K562 treated with DMSO at 1 percent for 12 hours (cell line): ENCODE results near the gene CDK2. TPM values are rescaled to one million over a fixed set of nuclear protein-coding genes. Genes with fewer than 3 reads are reported as not detected.

Experiments used
- total RNA-seq: library from RNA; unstranded; fragments of 300-600 nt; gene quantifications from 2 replicates; pipeline ENCODE4 v1.2.3, GENCODE V29; 2022; ENCODE audit not compliant: insufficient read depth

Gene CDK2
- total RNA-seq, result 60.8 and 102 TPM in 2 replicates

DNA sequence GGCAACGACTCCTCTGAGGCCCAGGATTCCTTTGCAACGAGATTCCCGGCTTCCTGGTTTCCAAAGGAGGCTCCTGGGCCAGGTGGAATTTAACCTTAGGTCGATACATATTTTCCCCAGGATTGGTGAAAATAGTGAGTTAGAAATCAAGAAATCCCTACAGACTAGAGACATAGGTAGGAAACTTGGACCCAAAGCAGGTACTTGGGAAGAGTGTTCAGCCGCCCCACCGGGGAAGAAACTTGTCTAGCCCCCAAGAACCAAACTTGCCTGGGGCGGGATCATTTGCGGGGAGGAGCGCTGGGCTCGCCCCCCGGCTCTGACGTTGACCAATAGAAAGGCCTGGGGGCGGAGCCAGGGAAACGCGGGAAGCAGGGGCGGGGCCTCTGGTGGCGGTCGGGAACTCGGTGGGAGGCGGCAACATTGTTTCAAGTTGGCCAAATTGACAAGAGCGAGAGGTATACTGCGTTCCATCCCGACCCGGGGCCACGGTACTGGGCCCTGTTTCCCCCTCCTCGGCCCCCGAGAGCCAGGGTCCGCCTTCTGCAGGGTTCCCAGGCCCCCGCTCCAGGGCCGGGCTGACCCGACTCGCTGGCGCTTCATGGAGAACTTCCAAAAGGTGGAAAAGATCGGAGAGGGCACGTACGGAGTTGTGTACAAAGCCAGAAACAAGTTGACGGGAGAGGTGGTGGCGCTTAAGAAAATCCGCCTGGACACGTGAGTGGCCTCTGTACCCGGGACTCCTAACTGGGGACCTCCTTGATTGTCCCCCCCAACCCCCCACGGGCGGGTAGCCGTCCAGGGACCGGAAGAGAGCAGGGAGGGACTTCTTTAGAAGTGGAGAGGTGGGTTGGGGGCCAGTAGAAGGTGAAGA is at the start of gene CDK2:
Gene CDK2, plus strand, starts transcription at position 423 of the 874 bp plus-strand sequence. Its CDS starts 179 bp downstream, at position 602.

DNA sequence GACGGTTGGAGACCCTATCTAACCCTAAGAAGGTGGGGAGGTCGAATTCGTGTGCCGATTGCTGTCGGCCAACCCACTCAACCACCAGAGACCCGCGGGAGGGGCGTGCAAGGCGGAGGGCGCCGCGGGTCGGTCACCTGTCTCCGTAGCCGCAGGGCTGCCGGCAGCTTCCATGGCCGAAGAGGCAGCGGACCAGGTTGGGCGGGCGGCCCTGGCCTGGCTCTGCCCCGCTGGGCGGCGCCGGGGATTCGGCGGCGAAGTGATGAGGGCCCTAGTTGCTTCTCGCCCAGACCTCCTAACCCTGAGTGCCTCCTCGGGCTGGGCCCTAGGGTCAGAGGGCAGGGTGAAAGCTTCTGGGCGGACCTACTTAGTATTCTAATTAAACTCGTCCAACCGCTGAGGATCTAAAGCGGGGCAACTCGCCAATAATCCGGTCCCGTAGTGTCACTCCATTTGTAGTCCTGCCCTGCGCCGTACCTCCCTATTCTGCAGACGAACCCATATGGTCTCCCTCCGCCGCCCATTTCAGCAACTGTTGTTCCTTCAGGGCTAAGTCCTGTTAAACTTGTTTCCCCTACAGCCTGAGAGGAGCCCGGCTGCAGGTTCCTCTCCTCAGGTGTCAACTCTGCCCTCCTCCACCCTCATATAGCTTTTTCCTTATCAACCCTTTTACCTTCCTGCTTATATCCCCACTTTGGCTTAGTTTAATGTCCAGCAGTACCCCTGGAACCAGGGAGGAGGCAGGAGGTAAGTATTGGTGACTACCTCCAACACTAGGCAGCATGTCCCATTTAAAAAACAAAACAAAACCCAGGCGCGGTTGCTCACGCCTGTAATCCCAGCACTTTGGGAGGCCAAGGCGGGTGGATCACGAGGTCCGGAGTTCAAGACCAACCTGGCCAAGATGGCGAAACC is 38.8 kb upstream of the CDK2 start, which contains the start of gene PYM1:
Gene PYM1, minus strand, starts transcription at position 307 of the 915 bp plus-strand sequence. Its CDS starts 133 bp downstream, at position 174.

DNA sequence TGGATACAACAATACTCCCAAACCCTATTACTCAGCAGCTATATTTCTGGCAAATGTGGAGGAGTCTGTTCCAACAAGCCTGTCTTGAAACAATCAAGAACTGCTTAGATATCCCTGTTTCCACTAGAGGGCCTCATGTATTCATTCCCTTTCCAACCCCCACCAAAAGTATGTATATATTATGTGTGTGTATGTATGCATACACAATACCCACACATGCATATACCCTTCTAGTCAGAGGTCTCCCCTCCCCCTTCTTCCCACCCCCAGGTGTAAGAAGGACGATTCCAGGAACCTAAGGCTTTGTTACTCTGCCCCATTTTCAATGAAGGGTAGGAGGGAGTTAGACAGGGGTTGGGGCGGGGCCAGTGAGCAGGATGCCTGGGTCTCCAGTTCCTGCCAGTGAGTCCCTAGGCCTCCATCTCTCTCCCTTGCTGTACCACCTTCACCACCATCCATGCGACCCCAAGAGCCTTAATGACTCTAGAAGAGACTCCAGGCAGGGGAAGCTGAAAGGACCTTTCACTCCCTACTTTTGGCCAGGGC is 35.8 kb upstream of the CDK2 start, which contains the start of gene DGKA:
Gene DGKA, plus strand, starts transcription at position 392 of the 546 bp plus-strand sequence. CDS start 5,342 bp downstream, outside the sequence.

DNA sequence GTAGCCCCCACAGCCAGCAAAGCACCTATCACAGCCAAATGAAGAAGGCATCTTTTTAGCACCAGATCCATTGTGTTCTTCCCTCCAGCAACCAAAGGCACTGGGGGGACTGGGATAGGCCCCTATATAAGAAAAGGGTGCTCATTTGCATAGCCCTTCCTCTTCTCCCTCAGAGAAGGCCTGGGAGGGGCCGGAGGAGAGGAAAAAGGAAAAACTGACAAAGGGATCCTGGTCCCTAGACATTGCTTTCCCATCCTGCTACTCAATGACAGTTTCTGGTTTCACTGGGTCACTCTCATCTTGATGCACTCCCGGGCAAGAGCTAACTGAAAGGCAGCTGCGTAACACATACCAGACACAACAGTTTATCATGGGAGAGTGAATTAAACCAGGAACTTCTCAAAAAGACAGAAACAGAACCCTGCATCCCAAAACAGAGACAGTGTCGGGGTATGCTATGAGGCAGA is 656 bp upstream of the CDK2 start, which contains the start of gene PMEL:
Gene PMEL, minus strand, starts transcription at position 102 of the 467 bp plus-strand sequence. Its CDS starts 31 bp downstream, at position 71.

DNA sequence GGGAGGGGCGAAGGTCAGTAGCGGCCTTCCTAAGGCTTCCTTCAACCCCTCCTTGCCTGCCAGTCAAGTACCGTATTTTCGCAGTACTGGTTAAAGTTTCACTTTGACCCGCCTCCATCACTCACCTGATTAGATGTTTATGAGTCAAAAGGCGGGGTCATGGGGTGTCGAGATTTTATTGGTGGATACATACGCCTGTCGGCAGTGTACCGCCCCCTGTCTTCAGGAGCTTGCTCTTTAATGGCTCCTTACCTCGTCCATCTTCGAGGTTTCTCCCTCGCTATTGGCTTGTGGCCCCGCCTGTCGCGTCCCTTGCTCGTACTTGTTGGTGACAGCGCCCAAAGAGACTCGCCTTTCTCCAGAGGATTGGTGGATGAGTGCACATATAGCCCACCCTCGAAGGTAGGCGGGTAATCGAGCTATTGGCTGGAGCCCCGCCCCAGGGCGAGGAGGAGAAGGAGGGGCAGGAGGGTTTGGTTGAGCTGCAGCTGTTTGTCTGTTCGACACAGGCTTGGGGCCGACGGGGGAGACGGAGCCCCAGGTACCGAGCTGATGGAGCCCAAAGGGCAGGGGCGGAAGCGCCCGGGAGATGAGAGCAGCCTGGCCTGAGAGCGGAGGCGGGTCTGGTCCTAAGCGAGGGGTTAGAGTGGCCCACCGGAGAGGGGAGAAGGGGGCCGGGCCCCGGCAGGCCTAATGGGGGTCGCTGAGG is 7.1 kb downstream of the CDK2 start, which contains the start of gene RAB5B:
Gene RAB5B, plus strand, starts transcription at position 480 of the 709 bp plus-strand sequence. CDS start 12,883 bp downstream, outside the sequence.

DNA sequence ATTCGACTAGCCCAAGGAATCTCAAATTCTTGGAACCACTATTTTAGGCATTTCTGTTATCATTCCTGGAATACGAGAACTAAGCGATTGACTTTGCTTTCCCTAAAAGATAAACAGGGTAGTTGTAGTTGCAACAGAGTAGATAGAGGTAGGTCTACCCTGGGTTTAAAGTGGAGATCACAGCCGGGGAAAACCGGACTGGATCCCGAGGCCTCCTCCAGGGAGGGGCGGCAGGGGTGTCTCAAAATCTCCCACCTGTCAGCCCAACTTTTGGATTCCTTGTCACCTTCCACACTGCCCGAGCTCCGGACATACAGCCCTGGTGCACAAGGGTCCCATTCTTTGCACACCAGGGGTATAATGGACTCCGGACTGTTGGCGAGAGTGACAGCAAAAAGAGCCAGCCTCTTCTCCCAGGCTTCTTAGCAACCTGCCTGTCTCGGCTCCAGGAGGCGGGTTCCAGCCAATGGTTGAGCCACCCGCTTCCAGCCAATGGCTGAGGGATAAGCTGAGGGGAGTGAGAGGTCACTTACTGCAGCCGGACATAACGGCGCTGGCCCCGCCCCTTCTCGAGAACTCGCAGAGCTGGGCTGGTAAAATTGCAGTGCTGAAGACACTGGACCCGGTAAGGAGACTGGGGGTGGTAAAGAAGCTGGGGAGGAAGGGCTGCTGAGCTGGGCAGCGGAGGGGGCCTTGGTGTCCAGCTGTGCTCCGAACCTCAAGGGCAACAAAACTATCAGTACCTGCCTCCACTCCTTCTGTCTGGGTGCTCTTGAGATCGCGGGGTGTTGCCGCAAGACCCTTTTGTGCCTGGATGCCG is 30.3 kb downstream of the CDK2 start, which contains the start of gene SUOX:
Gene SUOX, plus strand, starts transcription at position 562 of the 820 bp plus-strand sequence. CDS start 4,946 bp downstream, outside the sequence.

DNA sequence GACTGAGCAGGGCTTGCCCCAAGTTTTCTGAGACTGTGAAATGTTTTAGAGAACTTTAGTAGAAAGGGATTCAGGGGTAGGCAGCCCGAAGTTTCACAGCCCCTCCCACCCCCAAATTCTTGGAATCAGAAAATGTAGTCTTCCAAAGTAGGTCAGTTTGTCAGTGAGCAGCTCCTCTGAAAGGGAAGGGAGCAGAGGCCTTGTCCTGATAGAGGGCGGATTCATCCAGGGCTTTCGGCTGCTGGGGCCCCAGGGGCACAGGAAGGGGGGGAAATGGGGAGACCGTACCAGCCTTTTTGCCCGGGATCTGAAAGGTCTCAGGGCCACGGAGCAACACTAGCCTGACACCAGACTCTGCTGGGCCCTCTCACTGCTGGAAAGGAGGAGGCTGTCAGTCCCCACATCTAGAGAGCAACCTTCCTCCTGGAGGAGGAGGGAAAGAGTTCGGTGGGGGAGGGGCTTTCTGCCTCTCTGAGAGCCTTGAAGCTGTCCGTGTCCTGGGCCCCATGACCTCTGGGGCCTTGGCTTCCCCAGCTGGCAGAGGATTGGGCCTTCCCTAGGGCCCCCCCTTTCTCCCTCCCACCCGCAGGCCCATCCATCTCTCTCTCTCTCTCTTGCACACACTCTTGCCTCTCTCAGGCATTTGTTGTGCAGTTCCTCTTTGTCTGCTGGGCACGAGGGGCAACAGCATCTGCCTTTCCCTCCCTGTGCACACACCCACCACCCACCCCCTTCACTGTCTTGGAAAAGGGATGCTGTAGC is 54.0 kb downstream of the CDK2 start, which contains the start of gene IKZF4:
Gene IKZF4, plus strand, starts transcription at position 621 of the 762 bp plus-strand sequence. CDS start 451 bp downstream, outside the sequence.

Other genes with a start within 250 kb of the CDK2 start
- gene RDH5, start 246.4 kb upstream of the CDK2 start, total RNA-seq, result 2.2 and 4.0 TPM in 2 replicates
- gene CD63, start 237.8 kb upstream of the CDK2 start, total RNA-seq, result 1,001 and 1,162 TPM in 2 replicates
- 6.8 and 8.7 TPM in 2 replicates for gene GDF11, start 223.7 kb upstream of the CDK2 start, total RNA-seq
- gene SARNP, start 149.1 kb upstream of the CDK2 start, total RNA-seq, result 95.9 and 113 TPM in 2 replicates
- 14.8 and 20.8 TPM in 2 replicates for gene ORMDL2, start 148.8 kb upstream of the CDK2 start, total RNA-seq
- gene DNAJC14, start 137.2 kb upstream of the CDK2 start, total RNA-seq, result 10.8 and 24.3 TPM in 2 replicates
- 0.61 and 1.6 TPM in 2 replicates for gene MMP19, start 123.9 kb upstream of the CDK2 start, total RNA-seq
- 25.3 and 31.8 TPM in 2 replicates for gene PYM1, start 38.9 kb upstream of the CDK2 start, total RNA-seq
- 20.0 and 41.3 TPM in 2 replicates for gene DGKA, start 35.7 kb upstream of the CDK2 start, total RNA-seq
- gene PMEL, start 788 bp upstream of the CDK2 start, total RNA-seq, result 1.6 and 2.3 TPM in 2 replicates
- 24.7 and 53.6 TPM in 2 replicates for gene RAB5B, start 7.2 kb downstream of the CDK2 start, total RNA-seq
- gene SUOX, start 30.4 kb downstream of the CDK2 start, total RNA-seq, result 28.3 and 47.1 TPM in 2 replicates
- 5.5 and 28.5 TPM in 2 replicates for gene IKZF4, start 54.2 kb downstream of the CDK2 start, total RNA-seq
- 356 and 471 TPM in 2 replicates for gene RPS26, start 75.1 kb downstream of the CDK2 start, total RNA-seq
- gene ERBB3, start 113.3 kb downstream of the CDK2 start, total RNA-seq, result 4.0 and 6.2 TPM in 2 replicates
- 117 and 191 TPM in 2 replicates for gene PA2G4, start 137.7 kb downstream of the CDK2 start, total RNA-seq
- 3,882 and 7,413 TPM in 2 replicates for gene RPL41, start 149.8 kb downstream of the CDK2 start, total RNA-seq
- 3.0 and 6.0 TPM in 2 replicates for gene ZC3H10, start 151.4 kb downstream of the CDK2 start, total RNA-seq
- 118 and 171 TPM in 2 replicates for gene ESYT1, start 161.4 kb downstream of the CDK2 start, total RNA-seq
- 39.6 and 50.9 TPM in 2 replicates for gene MYL6B, start 185.8 kb downstream of the CDK2 start, total RNA-seq
- 825 and 1,302 TPM in 2 replicates for gene MYL6, start 191.5 kb downstream of the CDK2 start, total RNA-seq
- gene SMARCC2, start 222.7 kb downstream of the CDK2 start, total RNA-seq, result 21.7 and 70.9 TPM in 2 replicates